Glomerular visceral epithelial cell (primary cell): ENCODE data around the gene LCN10.
"Not testable (repeated sequence)": the region's sequence is repeated elsewhere in the genome, so short reads cannot be mapped to it uniquely, and the experiment has no call there.

Source experiments
- DNase-seq: peaks from one replicate; pipeline ENCODE4 v3.0.0-alpha.2; 2016; ENCODE audit errors: extremely low spot score

The LCN10 gene

GRCh38 chr9:136742591-136743391, at the start of gene LCN10:
Gene LCN10 (minus strand): TSS chr9:136742940. CDS start chr9:136742903, 37 bp downstream.
- DNase-seq = no peak

GRCh38 chr9:136791516-136792276, 49.0 kb upstream of the LCN10 start:
- peak; percentile 52 for DNase-seq

DNA sequence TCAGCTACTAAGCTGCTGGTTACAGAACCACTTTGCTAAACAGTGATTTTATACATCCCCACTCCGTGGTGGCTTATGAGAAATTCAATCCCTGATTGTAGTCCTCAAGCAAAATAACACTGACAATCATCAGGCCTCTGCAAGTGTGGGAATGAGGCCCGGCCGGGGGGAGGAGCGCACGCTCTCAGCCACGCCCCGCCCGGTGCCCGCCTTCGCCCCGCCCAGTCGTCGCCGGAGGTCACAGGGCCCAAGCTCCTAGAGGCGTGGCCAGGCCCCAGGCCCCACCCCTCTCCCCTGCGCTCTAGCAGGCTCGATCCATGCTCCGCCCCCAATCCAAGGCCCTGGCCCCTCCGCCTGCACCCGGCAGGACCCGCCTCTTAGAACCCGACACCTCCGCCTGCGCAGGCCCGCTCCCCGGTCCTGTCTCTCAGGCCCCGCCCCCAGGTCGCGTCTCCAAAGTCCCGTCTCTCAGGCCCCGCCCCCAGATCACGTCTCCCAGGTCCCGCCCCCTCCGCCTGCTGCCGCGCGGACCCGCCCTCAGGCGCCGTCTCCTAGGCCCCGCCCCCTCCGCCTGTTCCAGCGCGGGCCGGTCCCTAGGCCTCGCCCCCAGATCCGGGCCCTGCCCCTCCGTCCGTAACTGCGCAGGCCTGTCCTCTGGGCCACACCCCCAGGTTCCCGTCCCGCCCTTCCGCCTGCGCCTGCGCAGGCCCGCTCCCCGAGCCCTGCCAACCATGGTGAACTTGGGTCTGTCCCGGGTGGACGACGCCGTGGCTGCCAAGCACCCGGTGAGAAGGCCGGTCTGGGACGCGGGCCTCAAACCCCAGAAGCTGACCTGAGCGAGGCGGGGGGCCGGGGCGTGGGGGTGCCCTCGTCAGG, 48.1 kb upstream of the LCN10 start, which contains the start of gene TMEM141:
TSS of gene TMEM141 (plus strand) at position 705 of the 876 bp plus-strand sequence. CDS start at position 732, 27 bp downstream.
- DNase-seq = peak; percentile 100

DNA sequence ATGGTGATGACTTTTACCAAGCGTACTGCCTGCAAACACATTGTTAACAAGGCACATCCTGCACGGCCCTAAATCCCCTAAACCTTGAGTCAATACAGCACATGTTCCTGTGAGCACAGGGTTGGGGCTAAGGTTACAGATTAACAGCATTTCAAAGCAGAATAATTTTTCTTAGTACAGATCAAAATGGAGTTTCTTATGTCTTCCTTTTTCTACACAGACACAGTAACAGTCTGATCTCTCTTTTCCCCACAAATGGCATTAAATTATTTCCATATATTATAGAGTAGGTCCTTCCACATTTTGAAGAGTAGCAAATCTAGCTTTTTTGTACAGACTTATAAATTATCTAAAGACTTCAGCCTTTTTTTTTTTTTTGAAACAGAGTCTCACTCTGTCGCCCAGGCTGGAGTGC, 46.8 kb upstream of the LCN10 start:
- no peak for DNase-seq

DNA sequence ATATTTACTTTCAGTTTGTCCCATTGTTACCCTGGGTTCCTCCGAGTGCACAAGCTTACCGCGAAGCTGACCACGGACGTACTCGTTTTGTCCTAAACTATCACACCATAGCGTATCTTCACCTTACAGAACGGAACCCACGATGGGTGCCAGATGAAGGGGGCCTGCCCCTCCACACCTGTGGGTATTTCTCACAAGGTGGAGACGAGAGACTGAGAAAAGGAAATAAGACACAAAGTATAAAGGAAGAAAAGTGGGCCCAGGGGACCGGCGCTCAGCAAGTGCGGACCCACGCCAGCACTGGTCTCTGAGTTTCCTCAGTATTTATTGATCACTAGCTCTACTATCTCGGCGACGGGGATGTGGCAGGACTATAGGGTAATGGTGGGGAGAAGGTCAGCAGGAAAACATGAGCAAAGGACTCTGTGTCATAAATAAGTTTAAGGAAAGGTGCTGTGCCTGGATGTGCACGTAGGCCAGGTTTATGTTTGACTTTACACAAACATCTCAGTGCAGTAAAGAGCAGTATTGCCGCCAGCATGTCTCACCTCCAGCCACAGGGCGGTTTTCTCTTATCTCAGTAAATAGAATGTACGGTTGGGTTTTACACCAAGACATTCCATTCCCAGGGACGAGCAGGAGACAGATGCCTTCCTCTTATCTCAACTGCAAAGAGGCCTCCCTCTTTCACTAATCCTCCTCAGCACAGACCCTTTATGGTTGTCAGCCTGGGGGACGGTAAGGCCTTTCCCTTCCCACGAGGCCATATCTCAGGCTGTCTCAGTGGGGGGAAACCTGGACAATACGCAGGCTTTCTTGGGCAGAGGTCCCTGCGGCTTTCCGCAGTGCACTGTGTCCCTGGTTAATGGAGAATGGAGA, 46.1 kb upstream of the LCN10 start:
- not testable (repeated sequence) for DNase-seq

GRCh38 chr9:136787690-136788400, 45.1 kb upstream of the LCN10 start:
- peak; percentile 69 for DNase-seq

DNA sequence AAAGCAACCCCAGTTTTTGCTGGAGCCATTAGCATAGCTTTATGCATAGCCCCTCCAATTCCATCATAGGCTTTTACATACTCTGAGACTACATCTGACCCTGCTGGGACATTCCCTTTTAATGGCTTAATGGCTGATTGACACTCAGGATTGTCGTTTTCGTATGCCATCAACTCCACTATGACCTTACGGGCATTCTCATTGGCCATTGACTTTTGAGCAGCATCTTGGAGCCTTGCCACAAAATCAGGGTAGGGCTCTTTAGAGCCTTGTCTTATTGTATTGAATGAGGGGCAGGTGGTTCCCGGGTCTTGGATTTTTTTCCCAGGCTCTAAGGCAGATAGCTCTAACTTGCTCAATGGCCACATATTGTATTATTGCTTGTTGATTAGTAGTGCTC, 44.2 kb upstream of the LCN10 start:
- not testable (repeated sequence) for DNase-seq

DNA sequence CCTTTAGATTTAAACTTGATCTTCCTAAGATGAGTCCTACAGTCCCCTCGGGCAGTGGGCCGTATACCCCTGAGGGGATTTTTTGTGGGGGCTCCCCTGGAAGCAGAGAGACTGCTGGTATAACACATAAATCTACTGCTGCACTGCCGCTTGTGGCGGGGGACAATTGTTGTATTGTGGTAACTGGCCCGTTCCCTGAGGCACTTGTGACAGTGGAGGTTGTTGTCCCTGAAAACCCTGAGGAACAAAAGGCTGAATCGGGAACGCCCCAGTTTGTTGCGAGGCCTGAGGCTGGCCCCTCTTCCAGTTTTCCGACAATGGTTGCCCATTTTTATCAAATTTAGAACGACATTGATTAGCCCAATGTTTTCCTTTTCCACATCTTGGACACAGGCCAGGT, 43.7 kb upstream of the LCN10 start:
- no peak for DNase-seq

GRCh38 chr9:136785565-136786355, 43.0 kb upstream of the LCN10 start:
- not testable (repeated sequence) for DNase-seq

DNA sequence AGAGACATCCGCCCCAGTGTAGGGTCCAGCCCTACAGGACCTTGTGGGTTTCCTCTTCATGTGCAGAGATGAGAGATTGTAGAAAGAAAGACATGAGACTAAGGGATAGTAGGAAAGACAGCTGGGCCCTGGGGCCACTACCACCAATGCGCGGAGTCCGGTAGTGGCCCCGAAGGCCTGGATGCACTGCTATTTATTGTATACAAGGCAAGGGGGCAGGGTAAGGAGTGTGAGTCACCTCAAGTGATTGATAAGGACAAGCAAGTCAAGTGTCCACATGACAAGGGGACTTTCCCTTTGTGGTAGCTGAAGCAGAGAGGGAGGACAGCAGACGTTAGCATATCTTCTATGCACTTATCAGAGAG, 42.2 kb upstream of the LCN10 start:
- no peak for DNase-seq

DNA sequence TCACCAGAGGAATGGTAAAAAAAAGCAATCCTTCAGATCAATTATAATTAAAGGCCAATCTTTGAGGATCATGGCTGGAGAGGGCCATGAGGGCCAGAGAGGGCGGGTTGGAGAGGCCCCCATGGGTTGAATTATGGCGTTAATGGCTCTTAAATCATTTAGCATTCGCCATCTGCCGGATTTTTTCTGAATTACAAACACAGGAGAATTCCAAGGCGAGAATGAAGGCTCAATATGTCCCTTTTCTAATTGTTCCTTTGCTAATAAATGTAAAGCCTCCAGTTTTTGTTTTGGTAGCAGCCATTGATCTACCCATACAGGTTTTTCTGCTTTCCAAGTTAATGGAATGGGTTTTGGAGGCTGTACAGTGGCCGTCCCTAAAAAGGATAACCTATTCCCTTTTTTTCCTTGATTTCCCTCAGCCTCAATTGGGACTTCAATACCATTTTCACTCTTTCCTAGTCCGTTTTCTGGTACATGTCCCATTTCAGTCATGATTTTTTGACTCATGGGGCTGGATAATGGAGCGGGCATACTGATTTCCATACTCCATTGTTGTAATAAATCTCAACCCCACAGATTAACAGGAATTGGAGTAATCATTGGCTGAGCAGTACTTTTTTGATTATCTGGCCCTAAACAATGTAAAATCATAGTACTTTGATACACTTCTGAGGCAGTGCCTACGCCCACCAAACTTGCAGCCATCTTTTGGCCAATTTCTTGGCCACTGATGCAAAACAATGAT, 41.7 kb upstream of the LCN10 start:
- no peak for DNase-seq

DNA sequence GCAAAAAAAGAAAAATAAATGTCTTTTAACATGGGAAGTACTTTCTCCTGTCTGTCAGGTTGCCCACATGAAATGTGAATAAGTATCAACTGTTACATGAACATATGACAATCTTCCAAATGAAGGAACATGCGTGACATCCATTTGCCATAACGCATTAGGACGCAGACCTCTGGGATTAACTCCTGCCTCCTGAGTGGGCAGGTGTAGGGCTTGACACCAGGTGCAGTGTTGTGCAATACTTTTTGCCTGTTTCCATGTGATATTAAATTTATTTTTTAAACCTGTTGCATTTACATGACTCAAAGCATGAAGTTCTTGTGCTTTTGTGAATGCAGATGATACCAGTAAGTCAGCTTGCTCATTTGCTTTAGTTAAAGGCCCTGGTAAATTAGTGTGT, 39.7 kb upstream of the LCN10 start:
- DNase-seq = no peak

DNA sequence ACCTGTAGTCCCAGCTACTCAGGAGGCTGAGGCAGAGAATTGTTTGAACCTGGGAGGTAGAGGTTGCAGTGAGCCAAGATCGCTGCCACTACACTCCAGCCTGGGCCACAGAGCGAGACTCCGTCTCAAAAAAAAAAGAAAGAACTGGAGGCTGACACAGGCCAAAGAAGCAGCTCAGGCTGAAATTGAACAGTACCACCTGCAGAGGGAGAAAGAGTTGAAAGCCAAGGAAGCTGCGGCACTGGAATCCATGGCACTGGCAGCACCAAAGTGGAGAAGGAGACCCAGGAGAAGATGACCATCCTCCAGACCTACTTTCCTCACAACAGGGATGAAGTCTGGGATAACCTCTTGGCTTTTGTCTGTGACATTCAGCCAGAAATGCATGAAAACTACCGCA, 37.1 kb upstream of the LCN10 start:
- DNase-seq = no peak

GRCh38 chr9:136777359-136777758, 34.6 kb upstream of the LCN10 start:
- no peak for DNase-seq

DNA sequence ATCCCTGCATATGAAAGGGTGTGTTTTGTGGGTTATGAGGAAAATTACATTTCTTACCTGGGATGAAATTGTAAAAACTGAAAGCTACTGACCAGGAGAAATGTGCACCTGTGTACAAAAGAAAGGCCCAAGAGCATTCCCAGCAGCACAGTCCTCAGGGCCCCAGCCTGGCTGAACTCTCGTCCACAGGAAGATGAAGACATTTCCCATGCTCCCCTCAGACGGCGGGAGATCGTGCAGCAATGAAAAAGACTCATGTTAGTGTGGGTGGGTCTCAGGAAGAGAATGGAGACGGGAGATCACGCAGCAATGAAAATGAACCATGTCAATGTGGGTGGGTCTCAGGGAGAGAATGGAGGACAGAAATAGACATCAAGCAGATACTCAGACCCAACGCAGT, 34.2 kb upstream of the LCN10 start:
- no peak for DNase-seq

DNA sequence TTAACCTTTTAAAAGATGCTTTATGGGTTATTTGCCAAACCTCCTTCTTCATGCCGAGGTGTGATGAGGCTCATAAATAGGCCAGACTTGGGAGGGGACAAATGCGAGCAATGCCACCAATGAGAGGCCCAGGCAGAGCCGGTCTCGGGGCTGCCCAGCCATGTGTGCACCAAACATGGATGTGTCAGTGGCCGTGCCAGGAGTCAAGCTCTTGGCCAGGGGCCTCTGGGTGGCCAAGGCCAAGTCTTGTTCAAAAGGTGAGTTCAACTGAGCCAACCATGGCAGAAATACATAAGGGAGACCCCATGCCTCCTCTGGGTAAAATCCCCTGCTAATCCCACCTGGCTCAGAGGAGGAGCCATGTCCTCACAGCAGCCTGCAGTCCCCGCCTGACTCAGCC, 32.5 kb upstream of the LCN10 start:
- DNase-seq = no peak

GRCh38 chr9:136774416-136775045, 31.8 kb upstream of the LCN10 start:
- DNase-seq = no peak

DNA sequence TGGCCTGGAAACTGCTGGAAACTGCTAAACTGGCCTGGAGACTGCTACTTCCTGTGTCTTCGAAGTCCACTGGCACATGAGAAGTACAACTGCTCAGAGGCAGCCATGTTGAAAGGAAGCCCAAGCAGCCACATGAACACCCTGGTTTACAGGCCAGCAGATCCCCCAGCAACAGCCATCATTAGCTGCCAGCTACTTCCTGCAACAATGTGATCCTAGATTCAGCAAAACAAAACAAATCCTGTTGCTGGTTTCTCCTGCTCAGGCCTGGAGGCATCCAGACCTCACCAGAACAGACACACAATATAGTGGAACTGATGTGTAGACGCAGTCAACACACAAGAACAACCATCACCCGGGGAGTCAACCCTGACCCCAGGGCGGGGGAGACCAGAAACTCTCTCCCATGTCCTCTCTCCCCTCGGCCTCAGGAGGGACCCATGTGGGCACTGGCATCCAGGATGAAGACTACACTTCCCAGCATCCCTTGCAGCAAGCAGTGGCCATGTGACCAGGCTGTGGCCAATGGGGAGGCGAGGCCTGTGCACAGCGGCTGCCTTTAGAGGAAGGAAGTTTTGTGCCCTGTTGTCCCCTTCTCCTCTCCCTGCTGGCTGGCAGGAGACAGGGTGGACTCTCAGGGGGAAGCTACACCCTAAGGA, 30.8 kb upstream of the LCN10 start:
- no peak for DNase-seq
